Measurements from ENCODE around the gene LARP4B.

Gene LARP4B

GRCh38 chr10:828191-828590, 103.3 kb downstream of the LARP4B start:
- no peak for DNase-seq (ENCODE audit: low read depth, low spot score)

GRCh38 chr10:824946-825345, 106.6 kb downstream of the LARP4B start:
- DNase-seq (ENCODE audit: low read depth, low spot score) = no peak

DNA sequence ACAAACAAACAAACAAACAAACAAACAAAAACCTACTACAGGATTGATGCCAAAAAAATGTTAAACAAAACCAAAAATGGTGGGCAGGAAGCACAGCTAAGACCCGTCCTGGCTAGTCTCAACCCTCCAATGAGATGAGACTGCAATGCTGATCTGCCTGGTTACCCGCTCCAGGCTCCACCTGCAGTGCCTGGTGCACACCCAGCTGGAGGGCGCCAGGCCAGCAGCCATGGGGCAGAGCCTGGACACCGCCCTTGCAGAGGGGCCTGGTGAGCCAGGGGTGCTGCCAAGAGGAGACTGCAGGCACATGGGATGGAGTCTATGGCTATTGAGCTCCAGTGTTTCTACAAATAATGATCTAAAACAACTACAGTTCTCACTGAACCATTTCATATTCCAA, 107.0 kb downstream of the LARP4B start:
- DNase-seq (ENCODE audit: low read depth, low spot score) = no peak

- no peak for DNase-seq (ENCODE audit: low read depth, low spot score)
Measured at GRCh38 chr10:822661-823367, 108.7 kb downstream of the LARP4B start.

DNA sequence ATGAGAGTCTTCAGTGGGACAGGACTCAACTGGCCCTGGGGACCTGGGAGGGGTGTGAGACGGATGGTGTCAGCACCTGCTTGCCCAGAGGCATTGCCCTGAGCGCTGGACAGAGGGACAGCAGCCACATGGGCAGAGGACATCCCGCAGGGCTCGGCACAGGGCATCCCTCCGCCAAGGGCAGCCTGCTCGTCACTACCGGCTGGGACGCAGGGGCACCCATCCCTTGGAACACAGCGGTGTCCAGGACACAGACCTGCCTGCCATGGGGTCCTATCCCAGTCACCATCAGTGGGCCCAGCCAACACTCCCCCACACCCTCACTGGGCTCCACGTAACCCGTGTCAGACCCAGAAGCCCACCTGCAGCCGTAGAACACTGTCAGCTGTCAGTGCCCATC, 109.3 kb downstream of the LARP4B start:
- no peak for DNase-seq (ENCODE audit: low read depth, low spot score)

DNA sequence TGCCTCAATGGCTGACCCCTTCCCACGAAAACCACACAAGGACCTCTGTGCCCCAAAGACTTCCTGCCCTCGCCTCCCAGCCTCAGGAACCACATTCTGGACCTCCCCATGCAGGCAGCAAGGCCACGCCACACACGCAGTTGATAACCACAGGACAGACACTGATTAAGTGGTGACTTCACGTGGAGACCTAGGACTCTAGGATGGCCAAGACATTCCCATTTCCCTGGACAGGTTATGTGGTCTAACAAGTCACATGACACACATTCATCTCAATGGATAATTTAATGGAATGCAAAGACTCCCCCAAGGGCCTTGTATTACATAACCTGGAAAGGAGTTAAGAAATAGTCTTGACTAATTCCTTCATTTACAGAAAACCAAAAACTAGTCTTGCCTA, 110.2 kb downstream of the LARP4B start:
- no peak for DNase-seq (ENCODE audit: low read depth, low spot score)

- no peak for DNase-seq (ENCODE audit: low read depth, low spot score)
Measured at GRCh38 chr10:819816-820215, 111.7 kb downstream of the LARP4B start.

DNA sequence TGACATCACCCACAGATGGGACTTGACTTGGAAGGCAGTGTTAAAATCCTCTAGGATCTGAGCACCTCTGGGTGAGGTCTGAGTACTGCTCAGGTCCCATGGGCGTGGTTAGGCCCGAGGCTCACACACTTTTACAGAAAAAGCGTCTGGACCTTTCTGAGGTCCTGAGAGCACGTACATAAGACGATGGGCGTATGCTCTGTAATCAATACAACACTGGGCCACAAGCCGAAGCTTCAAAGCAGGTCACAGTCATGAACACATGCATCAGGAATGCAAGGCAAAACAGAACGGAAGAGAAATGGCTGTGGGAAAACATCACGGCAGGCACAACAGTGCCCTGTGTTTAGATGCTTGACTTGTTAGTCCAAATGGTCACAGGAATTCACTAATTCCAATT, 112.2 kb downstream of the LARP4B start:
- no peak for DNase-seq (ENCODE audit: low read depth, low spot score)

DNA sequence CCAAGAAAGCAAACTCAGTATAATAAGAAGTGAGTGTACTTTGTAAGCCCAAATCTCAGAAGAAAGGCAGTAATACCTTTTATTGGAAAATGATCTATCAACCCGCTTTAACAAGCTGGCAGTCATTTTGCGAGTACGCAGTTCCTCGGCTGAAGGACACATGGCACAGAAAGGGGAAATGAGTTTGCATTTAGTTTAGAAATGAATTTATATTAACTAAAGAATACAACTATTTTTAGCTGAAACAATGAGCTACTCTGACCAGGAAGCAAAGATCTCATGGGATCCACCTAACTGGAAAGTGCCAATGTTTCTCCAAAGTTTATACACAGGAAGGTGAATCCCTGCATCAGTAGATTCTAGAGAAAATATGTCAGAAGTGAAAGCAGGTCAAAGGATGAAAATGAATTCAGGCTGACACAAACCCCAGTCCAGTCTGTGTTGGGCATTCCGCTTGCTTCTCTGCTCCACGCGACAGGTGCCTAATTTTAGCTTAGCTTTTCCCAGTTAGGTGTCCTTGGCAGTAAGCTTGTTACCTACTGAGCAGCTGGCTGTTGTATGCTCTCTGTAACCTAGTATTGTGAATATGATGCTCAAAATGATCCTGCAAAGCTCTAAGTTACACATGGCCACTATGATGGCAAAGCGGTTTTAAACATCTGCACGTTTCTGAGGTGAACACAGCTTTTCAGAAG, 112.8 kb downstream of the LARP4B start:
- DNase-seq (ENCODE audit: low read depth, low spot score) = no peak

DNA sequence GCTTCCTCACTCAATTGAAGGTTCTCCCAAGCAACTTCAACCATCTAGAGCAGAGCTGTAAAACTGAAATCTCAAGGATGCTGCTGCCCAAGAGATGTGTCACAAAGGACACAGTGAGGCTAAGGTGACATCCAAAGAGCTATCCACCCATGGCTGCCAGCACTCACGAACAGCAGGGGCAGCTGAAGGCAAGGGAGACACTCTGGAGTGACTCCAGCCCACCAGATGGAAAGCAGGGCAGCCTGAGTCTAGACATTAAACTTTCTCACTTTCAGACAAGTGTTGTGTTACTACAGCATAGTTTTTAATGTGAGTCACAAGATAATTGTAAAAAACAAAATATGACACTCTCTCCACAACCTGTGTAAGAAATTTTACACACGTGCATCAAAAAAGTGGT, 113.5 kb downstream of the LARP4B start:
- DNase-seq (ENCODE audit: low read depth, low spot score) = no peak

GRCh38 chr10:817371-817770, 114.1 kb downstream of the LARP4B start:
- DNase-seq (ENCODE audit: low read depth, low spot score) = no peak

DNA sequence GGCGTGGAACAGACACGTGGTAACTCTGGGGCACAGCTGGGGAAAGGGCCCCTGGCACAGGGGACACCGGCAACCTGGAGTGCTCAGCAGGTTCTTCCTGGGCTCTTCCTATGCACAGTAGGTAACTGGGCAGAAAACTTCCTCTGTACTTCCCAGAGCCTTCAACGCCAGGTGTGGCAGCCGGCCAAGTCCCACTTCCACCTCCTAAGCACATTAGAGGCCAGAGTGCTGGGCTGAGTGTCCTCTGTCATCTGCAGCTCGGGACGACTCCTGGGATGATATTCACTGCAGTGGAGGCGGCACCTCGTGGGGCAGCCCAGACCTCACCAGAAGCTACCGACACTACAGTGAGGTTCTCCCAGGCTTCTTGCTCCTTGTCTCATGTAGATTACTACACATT, 114.5 kb downstream of the LARP4B start:
- DNase-seq (ENCODE audit: low read depth, low spot score) = no peak

GRCh38 chr10:816091-816477, 115.4 kb downstream of the LARP4B start:
- no peak for DNase-seq (ENCODE audit: low read depth, low spot score)

DNA sequence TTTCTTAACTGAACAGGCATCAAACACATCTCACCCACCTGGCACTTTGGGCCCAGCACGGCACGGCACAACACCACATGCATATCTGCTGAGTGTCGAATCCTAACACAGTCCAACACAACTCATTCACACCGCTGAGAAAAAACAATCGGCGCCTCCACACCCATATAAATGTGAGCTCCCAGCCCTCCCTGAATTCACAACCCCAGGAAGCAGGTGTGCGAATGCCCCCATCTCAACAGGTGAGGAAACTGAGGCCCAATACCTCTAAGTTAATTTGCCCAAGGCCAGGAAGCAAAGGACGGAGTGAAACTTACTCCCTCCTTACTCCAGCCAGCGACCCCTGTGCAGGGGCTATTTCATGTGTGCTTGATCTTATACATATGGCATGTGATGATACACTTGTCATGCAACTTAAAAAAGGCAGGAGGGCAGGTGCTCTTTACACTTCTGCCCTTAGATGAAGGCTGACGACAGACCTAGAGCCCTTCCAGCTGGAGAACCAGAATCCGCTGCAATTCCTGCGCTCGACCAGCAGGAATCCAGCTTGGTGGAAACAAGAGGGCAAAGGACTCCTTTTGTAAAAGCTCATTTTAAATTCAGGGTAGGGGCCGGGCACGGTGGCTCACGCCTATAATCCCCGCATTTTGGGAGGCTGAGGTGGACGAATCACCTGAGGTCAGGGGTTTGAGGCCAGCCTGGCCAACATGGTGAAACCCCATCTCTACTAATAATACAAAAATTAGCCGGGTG, 116.0 kb downstream of the LARP4B start:
- no peak for DNase-seq (ENCODE audit: low read depth, low spot score)

DNA sequence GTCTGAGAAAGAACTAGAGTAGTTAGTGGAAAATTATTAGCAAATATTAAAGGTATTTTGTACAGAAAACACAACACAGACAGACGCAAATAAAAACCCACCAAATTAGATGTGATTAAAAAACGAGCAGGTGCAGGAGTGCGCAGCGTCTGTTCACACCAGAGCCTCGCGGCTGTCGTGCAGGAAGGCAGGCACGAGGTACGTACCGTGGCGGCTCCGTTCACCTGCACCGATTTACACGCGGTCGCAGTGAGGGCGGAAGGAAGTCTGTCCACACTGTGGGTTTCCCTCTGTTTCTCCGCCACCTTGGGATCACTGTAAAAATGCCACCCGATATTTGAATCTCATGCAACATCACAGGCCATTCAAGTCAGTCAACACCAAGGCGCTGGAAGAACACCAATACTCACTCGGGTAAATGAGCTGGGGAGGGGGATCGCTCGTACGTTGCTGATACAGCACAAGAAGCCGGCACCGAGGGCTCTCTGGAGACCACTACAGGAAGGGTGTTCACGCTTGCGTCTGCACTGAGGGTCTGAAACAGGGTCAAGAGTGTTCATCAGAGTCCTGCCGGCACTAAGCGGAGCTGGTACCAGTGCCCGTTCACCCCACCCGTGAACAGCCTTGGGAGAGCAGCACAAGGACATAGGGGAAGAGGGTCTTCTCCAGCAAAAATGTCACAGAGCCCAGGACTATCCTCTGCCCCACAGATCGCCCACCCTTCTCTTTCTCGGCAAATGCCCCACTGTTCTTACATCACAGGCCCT, 116.8 kb downstream of the LARP4B start:
- no peak for DNase-seq (ENCODE audit: low read depth, low spot score)

- DNase-seq (ENCODE audit: low read depth, low spot score) = no peak
Measured at GRCh38 chr10:813286-813685, 118.2 kb downstream of the LARP4B start.

GRCh38 chr10:812787-813186, 118.7 kb downstream of the LARP4B start:
- no peak for DNase-seq (ENCODE audit: low read depth, low spot score)

GRCh38 chr10:811379-812175, 119.9 kb downstream of the LARP4B start:
- DNase-seq (ENCODE audit: low read depth, low spot score) = no peak

DNA sequence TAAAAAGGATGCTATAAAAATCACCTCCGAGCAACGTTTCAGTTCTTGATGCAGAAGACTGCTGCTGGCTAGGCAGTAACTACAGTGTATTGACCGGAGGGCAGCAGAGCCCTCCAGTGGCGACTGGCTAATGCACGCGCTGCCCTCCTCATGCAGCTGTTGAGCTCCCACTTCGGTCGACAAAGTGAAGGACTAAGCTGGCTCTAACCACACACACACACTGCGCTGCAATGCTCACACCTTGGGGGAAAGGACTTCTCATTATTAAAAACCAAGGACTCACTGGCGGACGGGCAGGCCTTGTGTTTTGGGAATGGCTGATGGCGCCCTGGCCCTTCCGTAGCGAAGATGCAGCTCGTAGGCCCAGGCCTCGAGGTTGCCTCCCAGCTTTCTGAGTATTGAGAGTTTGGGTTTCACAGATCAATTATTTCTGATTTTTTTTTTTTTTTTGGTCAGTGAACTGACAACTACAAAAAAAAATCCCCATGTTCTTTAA, 121.1 kb downstream of the LARP4B start:
- no peak for DNase-seq (ENCODE audit: low read depth, low spot score)

GRCh38 chr10:809671-810350, 121.7 kb downstream of the LARP4B start:
- no peak for DNase-seq (ENCODE audit: low read depth, low spot score)

All from smooth muscle cell of the brain vasculature (primary cell).